K562 (cell line): ENCODE measurements around the gene SLC4A2. TPM values are rescaled to one million over a fixed set of nuclear protein-coding genes. Genes with fewer than 3 reads are reported as not detected.

Experiments
- CBFB ChIP-seq: sonication (generic); formaldehyde crosslinking; IDR thresholded peaks from 2 replicates; pipeline ENCODE4 v1.4.0; 2020; ENCODE audit warnings: mild to moderate bottlenecking, missing genetic modification reagents
- FOXJ3 ChIP-seq: sonication (generic); formaldehyde crosslinking; IDR thresholded peaks from 2 replicates; pipeline ENCODE4 v1.4.0; 2020; ENCODE audit warnings: mild to moderate bottlenecking, missing genetic modification reagents
- RAD21 ChIP-seq, 2 experiments: fragments of 250-450 bp in 1 of 2; fragments of 450-650 bp in 1 of 2; sonication (Bioruptor Pico) in 1 of 2; formaldehyde crosslinking in 1 of 2; IDR thresholded peaks in 1 of 2; conservative IDR thresholded peaks in 1 of 2; 2 replicates each; pipeline versions ENCODE4 v1.4.0 to v1.8.0; 2020 to 2022; ENCODE audit warnings: mild to moderate bottlenecking in 2 of 2, moderate library complexity in 1 of 2
- ZNF175 ChIP-seq: fragments of 200-800 bp; sonication (Bioruptor generic); IDR thresholded peaks from 2 replicates; pipeline ENCODE4 v1.6.1; 2016; ENCODE audit warnings: low read depth, mild to moderate bottlenecking, missing genetic modification characterization, missing compliant biosample characterization
- ZNF586 ChIP-seq: fragments of 450-650 bp; formaldehyde crosslinking; conservative IDR thresholded peaks from 2 replicates; pipeline ENCODE4 v1.4.0; 2020; ENCODE audit warnings: mild to moderate bottlenecking, moderate library complexity
- polyA plus RNA-seq, 8 experiments: library from polyadenylated mRNA; depleted of rRNA in 4 of 8; stranded (reverse) in 5 of 8; unstranded in 3 of 8; fragments of >200 nt; fragmentation: Nextera tagmentation in 2 of 8; fragmentation: Illumina TruSeq in 1 of 8; extraction: Ambion mirVana in 2 of 8; extraction: Trizol in 1 of 8; gene quantifications; 2 replicates each; pipeline versions ENCODE4 v1.2.1 to v1.2.3, GENCODE V29; 2011 to 2014; ENCODE audit warnings: inconsistent platforms in 1 of 8, missing spikeins in 1 of 8
- total RNA-seq, 7 experiments: library from RNA; depleted of rRNA in 6 of 7; stranded (reverse); fragments of >200 nt in 6 of 7; fragmentation: Illumina TruSeq in 2 of 7; extraction: Trizol in 2 of 7; gene quantifications; 2 replicates each; pipeline versions ENCODE4 v1.2.1 to v1.2.3, GENCODE V29; 2011 to 2021; ENCODE audit warnings: low replicate concordance in 1 of 7
- TF ChIP-seq, protein P1 (sequence below): sonication (generic); formaldehyde crosslinking; IDR thresholded peaks from 2 replicates; pipeline ENCODE4 v1.8.1; 2023; ENCODE audit warnings: mild to moderate bottlenecking, missing genetic modification reagents
- TF ChIP-seq, protein P2 (sequence below), 2 experiments: fragments of 250-450 bp in 1 of 2; fragments of 450-650 bp in 1 of 2; sonication (Bioruptor Pico) in 1 of 2; IDR thresholded peaks; 2 replicates each; pipeline versions ENCODE4 v1.6.1 to v1.8.0; 2016 to 2021; ENCODE audit warnings: mild to moderate bottlenecking in 2 of 2, moderate library complexity in 2 of 2, missing compliant biosample characterization in 1 of 2, missing genetic modification characterization in 1 of 2

The SLC4A2 gene
- total and polyA plus RNA-seq, 9 of the 15 experiments (the other 6 are each of a cell fraction or from before 2014, with no cell fraction given): 11.4 to 375 (median 130) TPM

DNA sequence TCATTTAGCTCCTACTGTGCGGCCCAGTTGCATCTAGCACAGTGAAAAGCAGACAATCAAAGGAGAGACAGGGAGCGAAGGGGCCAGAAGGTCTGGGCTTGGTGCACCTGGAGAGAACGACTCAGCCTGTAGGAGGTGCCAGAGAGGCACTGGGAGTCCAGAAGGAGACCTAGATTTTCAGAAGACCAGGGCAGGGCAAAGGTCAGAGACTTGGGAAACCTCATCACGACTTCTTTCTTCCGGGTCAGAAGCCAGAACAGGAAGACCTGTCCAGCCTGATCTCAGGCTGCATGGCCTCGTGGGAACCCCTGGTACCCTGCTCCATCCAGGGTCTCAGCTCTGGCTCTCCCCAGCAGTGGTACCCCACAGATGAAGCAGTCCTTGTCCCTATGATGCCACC, 32.0 kb downstream of the SLC4A2 start (continued):
- TF ChIP-seq RAD21 (CRISPR knock-in tag; conservative IDR thresholded peaks at IDR 0.05 in 1 of 2, IDR thresholded peaks at IDR 0.05 in 1 of 2) (peak; percentile 23 to 57; a peak in 2 of 4 replicates), ZNF175 (CRISPR knock-in tag) (0 out of 2 replicates have a peak, but pooled peaks have one; percentile 42), FOXJ3 (CRISPR knock-in tag) (no peak), ZNF586 (no peak), CBFB (CRISPR knock-in tag) (0 out of 2 replicates have a peak, but pooled peaks have one; percentile 27)
- TF ChIP-seq, protein P1, sequence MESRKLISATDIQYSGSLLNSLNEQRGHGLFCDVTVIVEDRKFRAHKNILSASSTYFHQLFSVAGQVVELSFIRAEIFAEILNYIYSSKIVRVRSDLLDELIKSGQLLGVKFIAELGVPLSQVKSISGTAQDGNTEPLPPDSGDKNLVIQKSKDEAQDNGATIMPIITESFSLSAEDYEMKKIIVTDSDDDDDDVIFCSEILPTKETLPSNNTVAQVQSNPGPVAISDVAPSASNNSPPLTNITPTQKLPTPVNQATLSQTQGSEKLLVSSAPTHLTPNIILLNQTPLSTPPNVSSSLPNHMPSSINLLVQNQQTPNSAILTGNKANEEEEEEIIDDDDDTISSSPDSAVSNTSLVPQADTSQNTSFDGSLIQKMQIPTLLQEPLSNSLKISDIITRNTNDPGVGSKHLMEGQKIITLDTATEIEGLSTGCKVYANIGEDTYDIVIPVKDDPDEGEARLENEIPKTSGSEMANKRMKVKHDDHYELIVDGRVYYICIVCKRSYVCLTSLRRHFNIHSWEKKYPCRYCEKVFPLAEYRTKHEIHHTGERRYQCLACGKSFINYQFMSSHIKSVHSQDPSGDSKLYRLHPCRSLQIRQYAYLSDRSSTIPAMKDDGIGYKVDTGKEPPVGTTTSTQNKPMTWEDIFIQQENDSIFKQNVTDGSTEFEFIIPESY (CRISPR knock-in tag): 0 out of 2 replicates have a peak, but pooled peaks have one; percentile 14
- TF ChIP-seq, protein P2, sequence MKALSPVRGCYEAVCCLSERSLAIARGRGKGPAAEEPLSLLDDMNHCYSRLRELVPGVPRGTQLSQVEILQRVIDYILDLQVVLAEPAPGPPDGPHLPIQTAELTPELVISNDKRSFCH (CRISPR knock-in tag; IDR thresholded peaks at IDR 0.05): no peak
- TF ChIP-seq, protein P2 (tag; IDR thresholded peaks at IDR 0.05): 0 out of 2 replicates have a peak, but pooled peaks have one; percentile 26
